Activated CD8-positive, alpha-beta T cell treated with anti-CD3 and anti-CD28 coated beads, Interleukin-2, amount 10 ng/mL, durations not matched to agents 7 days and 5 days (primary cell): ENCODE measurements around the gene P4HA2. TPM values are rescaled to one million over a fixed set of nuclear protein-coding genes. Genes with fewer than 3 reads are reported as not detected.

ENCODE experiments used
- ATAC-seq: fragments of 150-1000 bp; cut with Tn5 transposase; one replicate; pipeline ENCODE4 v1.10.0; 2021; ENCODE audit warnings: moderate library complexity
- CTCF ChIA-PET: fragments of 350-600 bp; sonication (Branson Sonifier 250); formaldehyde crosslinking; loops from one replicate; lab custom pipeline; 2021; ENCODE audit warnings: antibody characterized with exemption; lab: Charles Lee
- POLR2A ChIA-PET: fragments of 350-600 bp; sonication (Branson Sonifier 250); formaldehyde crosslinking; loops from one replicate; lab custom pipeline; 2021; ENCODE audit warnings: antibody characterized with exemption; lab: Charles Lee
- DNase-seq: peaks from one replicate; pipeline ENCODE4 v3.0.0-alpha.2; 2020
- H3K27ac Mint-ChIP-seq: one replicate; pipeline ENCODE4 v1.8.0; 2021; ENCODE audit warnings: mild to moderate bottlenecking, mixed read lengths
- H3K27me3 Mint-ChIP-seq: one replicate; pipeline ENCODE4 v1.8.0; 2021; ENCODE audit warnings: low read depth, mixed read lengths
- H3K36me3 Mint-ChIP-seq: one replicate; pipeline ENCODE4 v1.8.0; 2021; ENCODE audit warnings: low read depth, mixed read lengths
- H3K4me1 Mint-ChIP-seq: one replicate; pipeline ENCODE4 v1.8.0; 2021; ENCODE audit warnings: low read depth, mixed read lengths
- H3K4me3 Mint-ChIP-seq: one replicate; pipeline ENCODE4 v1.8.0; 2021; ENCODE audit warnings: mild to moderate bottlenecking, mixed read lengths
- H3K9me3 Mint-ChIP-seq: one replicate; pipeline ENCODE4 v1.8.0; 2022; ENCODE audit warnings: mixed read lengths; ENCODE audit not compliant: insufficient read depth
- total RNA-seq, 2 experiments: library from RNA; stranded (reverse); gene quantifications; one replicate each; pipeline ENCODE4 v1.2.3, GENCODE V29; 2021

The P4HA2 gene
- total RNA-seq: 10 to 100 TPM; 11.4 to 13.5 TPM

GRCh38 chr5:132227485-132228240, at the start of gene P4HA2:
Gene P4HA2 (minus strand): TSS chr5:132227853. CDS start chr5:132218626, 9,227 bp downstream.
- peaks cover 36% of the 10 kb centered on the region for H3K4me1 Mint-ChIP-seq
- no peaks in the 10 kb centered on the region for H3K36me3 Mint-ChIP-seq
- H3K9me3 Mint-ChIP-seq: no peaks in the 10 kb centered on the region
- ChIA-PET POLR2A (interaction anchor here (0.5 kb wide), 1 partner anchor 113 kb away, joined by 3 read pairs; no protein-coding TSS in a partner anchor), CTCF (interaction anchor here (3.3 kb wide), 1 partner anchor 10 kb away, joined by 31 read pairs; no protein-coding TSS in a partner anchor)
- peak within 1 kb of the TSS; percentile 47 for H3K4me3 Mint-ChIP-seq
- H3K27me3 Mint-ChIP-seq: peaks cover 19% of the 10 kb centered on the region
- no peak within 1 kb of the TSS for H3K27ac Mint-ChIP-seq
- ATAC-seq: peak; percentile 93
- DNase-seq: peak; percentile 62

- Mint-ChIP-seq H3K27me3 (peaks cover 18% of the 10 kb centered on the region), H3K27ac (no peak overlapping the region), H3K4me1 (peaks cover 5% of the 10 kb centered on the region), H3K4me3 (no peak overlapping the region), H3K36me3 (no peaks in the 10 kb centered on the region), H3K9me3 (no peaks in the 10 kb centered on the region)
- POLR2A ChIA-PET: no interaction called here
- ATAC-seq (no peak), DNase-seq (no peak)
- CTCF ChIA-PET: interaction anchor here (2.2 kb wide), 1 partner anchor 212 kb away, joined by 4 read pairs; no protein-coding TSS in a partner anchor
Measured at GRCh38 chr5:132277256-132277655, 49.6 kb upstream of the P4HA2 start.

GRCh38 chr5:132275367-132276220, 47.9 kb upstream of the P4HA2 start:
- H3K27ac Mint-ChIP-seq: no peak overlapping the region
- CTCF ChIA-PET: interaction anchor here (0.9 to 2.2 kb wide), 2 partner anchors 211 to 226 kb away, joined by 3 to 4 read pairs; no protein-coding TSS in a partner anchor

GRCh38 chr5:132274050-132274792, 46.6 kb upstream of the P4HA2 start:
- ATAC-seq: no peak
- no peak for DNase-seq
- POLR2A ChIA-PET: no interaction called here
- CTCF ChIA-PET: interaction anchor here (1.1 to 2.7 kb wide), 7 partner anchors 11 to 94 kb away, joined by 3 to 14 read pairs (median 5); partner anchors contain the start of gene SLC22A4
- Mint-ChIP-seq H3K9me3 (no peaks in the 10 kb centered on the region), H3K27me3 (peaks cover 10% of the 10 kb centered on the region), H3K27ac (no peak overlapping the region), H3K4me3 (no peak overlapping the region), H3K36me3 (no peaks in the 10 kb centered on the region), H3K4me1 (peaks cover 11% of the 10 kb centered on the region)

More at GRCh38 chr5:132275367-132276220, 47.9 kb upstream of the P4HA2 start:
- Mint-ChIP-seq H3K36me3 (no peaks in the 10 kb centered on the region), H3K9me3 (no peaks in the 10 kb centered on the region), H3K27me3 (peaks cover 15% of the 10 kb centered on the region), H3K4me3 (no peak overlapping the region), H3K4me1 (peaks cover 11% of the 10 kb centered on the region)
- POLR2A ChIA-PET: no interaction called here
- DNase-seq: no peak
- ATAC-seq: no peak

- peaks cover 11% of the 10 kb centered on the region for H3K4me1 Mint-ChIP-seq
- ChIA-PET CTCF (interaction anchor here (1.0 to 2.7 kb wide), 10 partner anchors 10 to 227 kb away, joined by 3 to 14 read pairs (median 4); partner anchors contain the start of gene SLC22A4), POLR2A (no interaction called here)
- no peak for DNase-seq
- no peaks in the 10 kb centered on the region for H3K9me3 Mint-ChIP-seq
- no peak overlapping the region for H3K4me3 Mint-ChIP-seq
- no peak overlapping the region for H3K27ac Mint-ChIP-seq
- ATAC-seq: no peak
- H3K27me3 Mint-ChIP-seq: peaks cover 10% of the 10 kb centered on the region
- H3K36me3 Mint-ChIP-seq: no peaks in the 10 kb centered on the region
Measured at GRCh38 chr5:132273631-132274030, 46.0 kb upstream of the P4HA2 start.

- H3K4me3 Mint-ChIP-seq: no peak overlapping the region
- CTCF ChIA-PET: interaction anchor here (0.8 to 2.7 kb wide), 18 partner anchors 9 to 228 kb away, joined by 3 to 14 read pairs (median 4); partner anchors contain the start of gene SLC22A4
- H3K4me1 Mint-ChIP-seq: peaks cover 11% of the 10 kb centered on the region
- ATAC-seq (peak; percentile 40), DNase-seq (peak; percentile 73)
- H3K27ac Mint-ChIP-seq: no peak overlapping the region
- H3K27me3 Mint-ChIP-seq: peaks cover 10% of the 10 kb centered on the region
- no peaks in the 10 kb centered on the region for H3K36me3 Mint-ChIP-seq
- POLR2A ChIA-PET: interaction anchor here (0.6 kb wide), 1 partner anchor 21 kb away, joined by 3 read pairs; the partner anchor contains the start of gene SLC22A4
- no peaks in the 10 kb centered on the region for H3K9me3 Mint-ChIP-seq
Measured at GRCh38 chr5:132272311-132273210, 44.9 kb upstream of the P4HA2 start.

GRCh38 chr5:132271251-132272246, 43.9 kb upstream of the P4HA2 start:
- DNase-seq (no peak), ATAC-seq (peak; percentile 39)
- POLR2A ChIA-PET: interaction anchor here (0.6 kb wide), 1 partner anchor 22 kb away, joined by 3 read pairs; the partner anchor contains the start of gene SLC22A4
- H3K4me1 Mint-ChIP-seq: peaks cover 11% of the 10 kb centered on the region
- H3K4me3 Mint-ChIP-seq: peak overlapping the region; percentile 15
- H3K27me3 Mint-ChIP-seq: peaks cover 10% of the 10 kb centered on the region
- H3K9me3 Mint-ChIP-seq: no peaks in the 10 kb centered on the region
- CTCF ChIA-PET: interaction anchor here (0.9 to 2.7 kb wide), 10 partner anchors 8 to 229 kb away, joined by 3 to 14 read pairs (median 4); no protein-coding TSS in a partner anchor
- no peaks in the 10 kb centered on the region for H3K36me3 Mint-ChIP-seq
- H3K27ac Mint-ChIP-seq: no peak overlapping the region

GRCh38 chr5:132270706-132271105, 43.1 kb upstream of the P4HA2 start:
- CTCF ChIA-PET: interaction anchor here (1.8 kb wide), 1 partner anchor 32 kb away, joined by 6 read pairs; no protein-coding TSS in a partner anchor
- ATAC-seq: no peak
- peaks cover 11% of the 10 kb centered on the region for H3K4me1 Mint-ChIP-seq
- H3K9me3 Mint-ChIP-seq: no peaks in the 10 kb centered on the region
- POLR2A ChIA-PET: no interaction called here
- no peak overlapping the region for H3K27ac Mint-ChIP-seq
- H3K27me3 Mint-ChIP-seq: peaks cover 10% of the 10 kb centered on the region
- H3K4me3 Mint-ChIP-seq: no peak overlapping the region
- no peaks in the 10 kb centered on the region for H3K36me3 Mint-ChIP-seq
- no peak for DNase-seq

- DNase-seq: no peak
- ChIA-PET CTCF (interaction anchor here (1.8 kb wide), 1 partner anchor 32 kb away, joined by 6 read pairs; no protein-coding TSS in a partner anchor), POLR2A (no interaction called here)
- no peaks in the 10 kb centered on the region for H3K9me3 Mint-ChIP-seq
- no peak for ATAC-seq
- H3K4me3 Mint-ChIP-seq: no peak overlapping the region
- H3K36me3 Mint-ChIP-seq: no peaks in the 10 kb centered on the region
- peaks cover 9% of the 10 kb centered on the region for H3K27me3 Mint-ChIP-seq
- peaks cover 11% of the 10 kb centered on the region for H3K4me1 Mint-ChIP-seq
- no peak overlapping the region for H3K27ac Mint-ChIP-seq
Measured at GRCh38 chr5:132270335-132270665, 42.6 kb upstream of the P4HA2 start.
